ENCODE data around the gene CAPN14. TPM values are rescaled to one million over a fixed set of nuclear protein-coding genes. Genes with fewer than 3 reads are reported as not detected.

CAPN14 gene
- total RNA-seq, 2 experiments from 2014 or later = 0.59 to 0.69 TPM

DNA sequence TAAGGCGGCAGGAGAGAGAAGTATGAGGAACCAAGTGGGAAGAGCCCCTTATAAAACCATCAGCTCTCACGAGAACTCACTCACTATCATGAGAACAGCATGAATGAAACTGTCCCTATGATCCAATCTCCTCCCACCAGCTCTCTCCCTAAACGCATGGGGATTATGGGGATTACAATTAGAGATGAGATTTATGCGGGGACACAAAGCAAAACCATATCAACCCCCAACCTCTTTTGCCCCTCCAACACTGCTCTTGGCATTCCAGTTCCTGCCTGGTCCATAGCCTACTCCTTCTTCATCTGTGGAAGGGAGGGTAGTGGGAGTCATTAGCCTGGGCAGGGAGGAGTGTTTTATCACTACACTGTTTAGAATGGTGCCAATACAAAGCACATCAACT, 15.3 kb upstream of the CAPN14 start:
- intact Hi-C loops (cut with micrococcal nuclease) = no loop called here
- TF ChIP-seq CTCF (IDR thresholded peaks at IDR 0.05) = no peak
- Mint-ChIP-seq H3K4me3 (no peak overlapping the region), H3K36me3 (ENCODE audit: low read depth) (no peaks in the 10 kb centered on the region), H3K9me3 (no peaks in the 10 kb centered on the region), H3K27me3 (no peaks in the 10 kb centered on the region), H3K27ac (no peak overlapping the region), H3K4me1 (ENCODE audit: low read depth) (peaks cover 12% of the 10 kb centered on the region)
- no peak for ATAC-seq
- DNase-seq = no peak
- ChIA-PET POLR2A (no interaction called here), CTCF (no interaction called here)

DNA sequence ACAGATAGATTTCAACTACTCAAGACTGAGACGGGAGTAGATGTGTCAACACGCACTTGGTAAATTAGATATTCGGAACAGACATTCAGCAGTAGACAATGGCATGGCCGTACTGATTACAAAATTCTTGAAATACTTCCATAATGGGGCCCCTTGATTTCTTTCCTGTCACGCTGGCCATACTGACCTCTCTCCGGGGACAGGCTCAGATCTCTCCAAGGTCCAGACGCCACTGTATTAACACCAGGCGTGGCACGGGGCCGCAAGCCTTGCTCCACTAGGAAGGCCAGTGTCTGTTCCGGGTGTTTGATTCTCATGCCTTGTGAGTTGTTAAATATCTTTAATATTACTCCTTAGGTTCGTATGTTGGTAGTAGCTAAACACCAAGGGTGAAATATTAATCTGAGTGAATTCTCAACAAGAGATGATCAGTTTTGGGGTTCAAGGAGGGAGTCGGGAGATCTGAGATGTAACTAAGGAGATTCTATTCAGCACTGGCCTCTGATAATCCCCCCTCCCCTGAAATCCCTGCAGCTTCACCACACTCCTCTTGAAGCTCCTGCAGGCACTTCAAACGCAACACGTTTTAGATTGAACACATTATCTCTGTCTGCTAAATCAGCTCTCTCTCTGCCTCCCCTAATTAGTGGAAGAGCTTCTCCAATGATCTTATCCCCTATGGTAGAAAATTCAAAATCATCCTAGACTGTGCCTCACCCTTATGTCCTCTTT, 14.4 kb upstream of the CAPN14 start:
- CTCF ChIA-PET = no interaction called here

DNA sequence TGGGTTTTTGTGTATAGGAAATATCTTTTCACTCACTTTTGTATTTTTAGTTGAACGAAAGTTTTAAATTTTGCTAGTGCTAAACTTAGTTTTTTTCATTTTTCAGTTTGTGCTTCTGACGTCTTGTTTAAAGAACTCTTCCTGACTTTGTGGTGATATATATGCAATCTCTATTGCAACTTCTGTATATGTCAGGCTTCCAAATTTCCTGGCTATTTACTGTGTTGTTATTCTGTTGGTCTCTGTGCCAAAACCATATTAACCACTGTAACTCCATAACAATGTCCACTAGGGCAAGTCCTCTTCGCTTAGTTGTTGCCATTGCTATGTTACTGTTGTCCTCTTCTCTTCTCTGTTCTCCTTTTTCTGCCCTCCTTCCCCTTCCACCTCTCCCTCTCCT, 13.4 kb upstream of the CAPN14 start:
- no peak for ATAC-seq
- H3K4me3 Mint-ChIP-seq = no peak overlapping the region
- no peak overlapping the region for H3K27ac Mint-ChIP-seq
- ChIA-PET CTCF (interaction anchor here (1.4 kb wide), 1 partner anchor 61 kb away, joined by 5 read pairs; no protein-coding TSS in a partner anchor), POLR2A (no interaction called here)
- intact Hi-C loops (cut with micrococcal nuclease) = no loop called here
- no peak for TF ChIP-seq CTCF (IDR thresholded peaks at IDR 0.05)
- no peaks in the 10 kb centered on the region for H3K36me3 Mint-ChIP-seq (ENCODE audit: low read depth)
- no peak for DNase-seq
- H3K9me3 Mint-ChIP-seq = no peaks in the 10 kb centered on the region
- H3K4me1 Mint-ChIP-seq (ENCODE audit: low read depth) = peaks cover 12% of the 10 kb centered on the region
- no peaks in the 10 kb centered on the region for H3K27me3 Mint-ChIP-seq

More for the DNA sequence above, 14.4 kb upstream of the CAPN14 start:
- peaks cover 12% of the 10 kb centered on the region for H3K4me1 Mint-ChIP-seq (ENCODE audit: low read depth)
- no peaks in the 10 kb centered on the region for H3K27me3 Mint-ChIP-seq
- H3K9me3 Mint-ChIP-seq = no peaks in the 10 kb centered on the region
- POLR2A ChIA-PET = no interaction called here
- intact Hi-C loops (cut with micrococcal nuclease) = no loop called here
- no peaks in the 10 kb centered on the region for H3K36me3 Mint-ChIP-seq (ENCODE audit: low read depth)
- no peak overlapping the region for H3K4me3 Mint-ChIP-seq
- no peak overlapping the region for H3K27ac Mint-ChIP-seq
- TF ChIP-seq CTCF (IDR thresholded peaks at IDR 0.05) = no peak
- DNase-seq (no peak), ATAC-seq (no peak)

- H3K27ac Mint-ChIP-seq = no peak overlapping the region
- ChIA-PET CTCF (no interaction called here), POLR2A (no interaction called here)
- no peak for DNase-seq
- H3K36me3 Mint-ChIP-seq (ENCODE audit: low read depth) = no peaks in the 10 kb centered on the region
- no peak overlapping the region for H3K4me3 Mint-ChIP-seq
- H3K4me1 Mint-ChIP-seq (ENCODE audit: low read depth) = peaks cover 5% of the 10 kb centered on the region
- no peak for ATAC-seq
- TF ChIP-seq CTCF (IDR thresholded peaks at IDR 0.05) = no peak
- H3K9me3 Mint-ChIP-seq = no peaks in the 10 kb centered on the region
- peaks cover 3% of the 10 kb centered on the region for H3K27me3 Mint-ChIP-seq
- intact Hi-C loops (cut with micrococcal nuclease) = no loop called here
Observed at GRCh38 chr2:31228717-31229116, 11.4 kb upstream of the CAPN14 start.

GRCh38 chr2:31227711-31228125, 10.4 kb upstream of the CAPN14 start:
- ChIA-PET CTCF (no interaction called here), POLR2A (no interaction called here)
- H3K36me3 Mint-ChIP-seq (ENCODE audit: low read depth) = no peaks in the 10 kb centered on the region
- H3K4me3 Mint-ChIP-seq = no peak overlapping the region
- H3K4me1 Mint-ChIP-seq (ENCODE audit: low read depth) = no peaks in the 10 kb centered on the region
- intact Hi-C loops (cut with micrococcal nuclease) = no loop called here
- H3K27ac Mint-ChIP-seq = no peak overlapping the region
- TF ChIP-seq CTCF (IDR thresholded peaks at IDR 0.05) = no peak
- DNase-seq = no peak
- H3K9me3 Mint-ChIP-seq = no peaks in the 10 kb centered on the region
- peaks cover 5% of the 10 kb centered on the region for H3K27me3 Mint-ChIP-seq
- ATAC-seq = no peak

Measured in activated CD8-positive, alpha-beta T cell treated with anti-CD3 and anti-CD28 coated beads for 36 hours (primary cell).